NCI-H1105 (cell line): ENCODE measurements around the gene TP53AIP1.

Source experiments
- DNase-seq: peaks from one replicate; lab custom pipeline; 2025; lab: John Stamatoyannopoulos, UW

The TP53AIP1 gene

DNA sequence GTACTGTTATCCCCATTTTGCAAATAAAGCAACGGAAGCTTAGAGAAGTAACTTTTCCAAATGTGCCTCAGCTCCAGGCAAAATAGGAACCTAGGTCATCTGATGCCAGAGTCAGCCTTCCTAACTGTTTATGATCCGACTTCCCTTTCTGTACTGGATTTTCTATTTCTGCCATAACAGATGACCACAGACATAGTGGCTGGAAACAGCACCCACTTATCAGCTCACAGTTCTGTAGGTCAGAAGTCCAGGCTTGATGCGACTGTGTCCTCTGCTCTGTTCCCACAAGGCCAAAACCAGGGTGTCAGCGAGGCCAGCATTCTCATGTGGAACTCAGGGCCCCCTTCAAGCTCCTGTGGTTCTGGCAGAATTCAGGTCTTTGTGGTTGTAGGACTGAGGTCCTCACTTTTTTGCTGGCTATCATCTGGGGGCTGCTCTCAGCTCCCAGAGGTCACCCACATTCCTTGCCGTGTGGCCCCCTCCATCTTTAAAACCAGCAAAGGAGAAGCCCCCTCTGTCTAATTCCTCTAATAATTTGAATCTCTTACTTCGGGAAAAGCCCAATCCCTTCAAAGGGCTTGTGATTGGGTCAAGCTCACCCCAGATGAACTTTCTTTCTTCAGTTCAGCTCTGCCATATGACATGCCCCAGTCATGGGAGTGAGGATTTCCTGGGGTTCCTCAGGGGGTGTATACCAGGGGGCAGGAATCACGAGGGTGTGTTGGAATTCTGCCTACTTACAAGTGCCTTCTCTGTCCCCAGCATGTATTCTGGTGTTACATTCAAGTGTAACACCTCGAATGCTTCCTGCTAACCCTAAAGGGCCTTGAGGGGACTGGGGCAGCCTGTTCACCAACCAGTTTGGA lies 36.3 kb downstream of the TP53AIP1 start:
- no peak for DNase-seq

DNA sequence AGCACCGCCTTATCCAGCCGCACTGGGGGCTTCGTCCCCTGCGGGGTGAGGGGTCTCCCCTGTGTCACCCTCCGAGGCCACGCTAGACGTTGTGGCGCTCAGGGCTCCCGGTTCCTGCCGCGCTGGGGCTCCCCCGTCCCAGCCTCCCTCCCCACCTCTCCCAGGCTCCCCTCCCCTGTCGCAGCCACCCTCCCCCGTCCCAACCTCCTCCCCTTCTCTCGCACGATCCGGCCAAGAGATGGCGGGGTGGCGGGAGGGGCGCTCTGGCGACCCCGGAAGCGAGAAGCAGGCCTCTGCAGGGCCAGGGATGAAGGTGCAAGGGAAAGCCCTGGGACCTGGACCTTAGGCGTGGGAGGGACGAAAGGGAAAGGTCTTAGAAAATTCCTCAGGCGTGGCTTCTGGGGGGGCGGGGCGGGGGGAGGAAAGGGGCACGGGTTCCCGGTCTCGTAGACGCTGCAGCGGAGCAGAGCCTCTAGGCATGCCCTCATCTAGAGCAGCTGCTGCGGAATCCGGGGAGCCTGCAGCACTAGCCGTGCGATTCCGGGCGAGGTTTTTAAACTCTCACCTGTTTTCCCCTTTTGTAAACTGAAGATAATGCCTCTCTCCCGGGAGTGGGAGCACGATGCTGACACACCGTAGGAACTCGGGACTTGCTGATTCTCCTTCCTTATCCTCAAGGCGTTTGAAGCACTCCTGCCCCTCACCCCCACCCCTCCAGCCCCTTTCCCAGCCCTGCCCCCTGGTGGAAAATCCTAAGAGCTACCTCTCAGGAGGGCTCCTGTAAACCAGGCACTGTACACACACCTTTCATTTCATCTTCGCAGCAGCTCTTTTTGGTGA lies 37.1 kb downstream of the TP53AIP1 start:
- DNase-seq = peak; percentile 74

DNA sequence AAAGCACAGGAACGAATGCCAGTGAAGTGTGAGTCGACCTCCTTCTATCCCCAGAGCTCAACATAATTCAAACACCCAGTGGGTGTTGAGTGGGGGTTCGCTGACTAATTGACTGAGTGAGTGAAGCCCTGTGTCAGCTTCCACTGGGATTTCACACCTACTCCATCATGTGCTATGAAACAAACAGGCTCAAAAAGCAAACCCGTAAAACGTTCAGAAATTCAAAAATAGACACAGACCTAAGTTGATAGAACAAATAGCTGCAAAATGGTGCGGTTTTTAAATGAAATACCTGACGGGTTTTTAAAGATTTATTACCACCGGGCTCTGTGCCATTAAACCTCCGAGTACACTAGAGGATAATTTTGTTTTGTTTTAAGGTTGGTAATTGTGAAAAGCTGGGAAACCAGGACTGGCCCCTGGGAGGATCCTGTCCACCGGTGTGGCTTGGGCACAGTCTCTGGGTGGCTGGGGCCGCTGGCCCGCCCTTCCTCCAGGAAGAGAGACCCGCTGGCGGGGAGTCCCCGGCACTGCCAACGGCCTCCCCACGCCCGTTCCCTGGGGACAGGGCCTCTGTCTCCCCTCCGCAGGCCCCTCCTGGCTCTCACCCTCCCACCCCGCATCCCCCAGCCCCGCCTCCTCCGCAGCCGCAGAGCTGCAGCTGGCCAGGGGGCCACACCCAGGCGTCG lies 37.9 kb downstream of the TP53AIP1 start:
- DNase-seq = peak; percentile 82

DNA sequence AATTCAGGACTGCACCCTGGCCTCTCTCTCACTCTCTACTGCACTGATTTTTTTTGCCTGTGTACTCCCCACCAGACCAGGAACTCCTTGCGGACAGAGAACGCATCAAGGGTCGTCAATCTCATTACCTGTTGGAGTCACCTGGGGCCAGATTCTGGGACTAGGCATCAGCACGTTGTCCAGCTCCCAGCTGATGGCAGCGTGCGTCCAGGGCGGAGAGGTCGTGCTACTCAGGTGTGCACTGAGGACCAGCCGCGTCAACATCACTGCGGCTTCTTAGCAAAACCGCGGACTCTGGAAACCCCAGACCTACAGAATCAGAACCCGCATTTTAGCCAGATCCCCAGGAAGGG lies 38.4 kb downstream of the TP53AIP1 start:
- no peak for DNase-seq

DNA sequence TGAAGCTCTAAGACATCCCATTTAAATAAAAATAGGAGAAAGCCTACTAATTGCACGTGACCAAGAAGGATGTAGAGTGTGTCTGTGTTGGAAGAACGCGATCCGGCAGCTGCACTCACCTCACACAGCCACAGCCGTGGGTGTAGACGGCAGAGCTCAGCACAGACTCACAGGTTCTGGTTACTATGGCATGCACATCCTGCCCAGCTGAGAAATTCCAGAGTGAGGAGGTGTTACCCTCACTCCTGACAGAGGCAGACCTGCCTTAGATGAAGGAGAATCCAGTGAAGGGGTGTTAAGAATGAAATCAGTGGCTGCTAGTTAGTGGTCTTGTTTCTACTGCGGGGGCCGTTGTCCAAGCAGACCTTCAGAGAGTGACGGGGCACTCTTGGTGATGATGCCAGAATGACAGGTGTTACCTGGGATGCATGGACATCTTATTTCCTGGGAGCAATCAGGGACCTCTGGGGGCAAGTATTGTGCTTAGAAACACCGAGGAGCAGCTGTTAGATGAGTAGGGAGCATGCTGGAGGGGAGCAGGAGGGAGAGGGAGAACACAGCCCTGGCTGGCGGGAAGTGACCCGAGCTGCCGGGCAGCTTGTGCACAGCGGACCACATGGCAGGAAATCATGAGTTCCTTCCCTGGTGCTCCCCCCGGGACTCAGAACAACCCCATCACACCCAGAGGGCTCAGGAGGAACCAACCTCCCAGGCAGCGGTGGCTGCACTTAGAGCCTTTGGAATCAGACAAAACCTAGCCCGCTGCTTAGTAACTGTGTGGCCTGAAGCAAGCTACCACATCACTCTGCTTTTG lies 39.2 kb downstream of the TP53AIP1 start:
- no peak for DNase-seq

DNA sequence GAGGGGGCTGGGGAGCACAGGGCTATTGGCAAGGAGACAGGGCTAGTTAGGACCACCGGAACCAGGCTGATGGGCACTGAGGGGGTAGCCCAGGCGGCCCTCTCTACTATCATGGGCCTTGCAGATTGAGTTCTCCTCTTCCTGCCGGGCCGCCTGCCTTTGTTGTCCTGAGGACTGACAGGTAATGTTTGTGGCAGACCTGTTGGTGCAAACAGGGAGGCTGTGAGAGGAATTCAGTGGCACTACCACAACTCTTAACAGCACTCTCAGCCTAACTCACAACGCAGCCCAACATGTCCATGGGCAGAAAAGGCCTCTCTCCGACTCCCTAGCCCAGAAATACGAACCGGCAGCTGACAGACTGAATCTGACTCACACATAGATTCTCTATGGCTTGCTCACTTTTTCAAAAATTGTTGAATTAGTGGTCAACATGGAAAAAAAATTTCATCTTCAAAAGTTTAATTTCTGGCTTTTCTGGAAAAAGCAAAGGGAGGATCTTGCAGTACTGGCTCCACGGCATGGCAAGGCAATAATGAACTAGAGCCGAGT lies 40.1 kb downstream of the TP53AIP1 start:
- DNase-seq = no peak

DNA sequence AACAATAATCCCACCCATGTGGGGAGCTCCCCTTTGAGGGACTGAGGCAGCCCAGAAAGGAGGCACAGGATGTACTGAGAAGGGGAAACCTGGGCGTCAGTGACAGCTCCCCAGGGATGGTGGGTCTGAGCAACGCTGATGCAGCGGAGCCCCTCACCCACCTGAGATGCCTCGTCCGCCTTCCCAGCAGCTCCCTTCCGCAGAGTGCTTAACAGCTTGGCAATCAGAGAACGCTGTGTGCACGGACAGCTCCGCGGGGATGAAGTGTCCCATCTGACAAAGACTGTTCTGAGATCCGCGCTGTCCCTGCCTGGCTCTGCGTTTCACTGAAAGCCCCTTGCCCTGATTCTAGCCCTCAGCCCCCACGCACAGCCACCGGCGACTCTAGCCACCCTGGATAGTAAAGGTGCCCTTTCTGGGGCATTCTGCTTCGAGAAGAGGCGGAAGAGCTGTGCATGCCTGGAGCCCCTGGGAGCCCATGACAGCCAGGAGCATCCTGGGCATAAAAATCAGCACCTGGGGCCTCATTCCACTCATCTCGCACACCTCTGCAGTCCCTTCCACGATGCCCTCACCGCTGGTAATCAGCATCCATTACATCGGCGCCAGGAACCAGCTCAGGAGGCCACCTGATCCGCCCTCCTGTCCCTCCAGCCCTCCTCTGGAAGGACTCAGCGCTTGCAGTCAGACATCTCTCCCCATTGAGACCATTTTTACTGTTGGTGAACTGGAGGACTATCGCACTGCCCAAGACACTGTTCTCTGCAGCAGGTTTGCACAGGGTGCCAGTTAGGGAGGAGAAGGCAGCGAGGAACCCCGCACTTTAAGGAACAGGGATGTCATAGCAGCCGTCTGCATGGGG lies 40.8 kb downstream of the TP53AIP1 start:
- no peak for DNase-seq

DNA sequence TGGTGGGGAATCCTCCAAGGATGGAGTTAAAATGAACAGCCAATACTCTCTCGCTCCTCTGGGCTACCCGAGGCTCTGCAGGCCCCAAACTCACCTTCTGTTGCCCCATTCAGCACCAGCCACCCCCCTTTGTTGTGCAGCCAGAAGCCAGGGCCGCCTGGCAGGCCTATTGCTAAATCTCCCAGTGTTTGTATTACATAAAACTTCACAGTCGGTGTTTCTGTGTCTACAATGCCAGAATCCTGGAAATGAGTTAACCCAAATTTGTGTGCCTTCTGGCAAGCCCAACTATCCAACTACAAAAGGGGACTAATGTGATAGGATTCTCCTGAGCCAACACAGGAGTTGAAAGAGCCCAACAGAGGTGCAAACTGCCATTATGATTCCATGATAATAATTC lies 42.2 kb downstream of the TP53AIP1 start:
- DNase-seq = no peak

DNA sequence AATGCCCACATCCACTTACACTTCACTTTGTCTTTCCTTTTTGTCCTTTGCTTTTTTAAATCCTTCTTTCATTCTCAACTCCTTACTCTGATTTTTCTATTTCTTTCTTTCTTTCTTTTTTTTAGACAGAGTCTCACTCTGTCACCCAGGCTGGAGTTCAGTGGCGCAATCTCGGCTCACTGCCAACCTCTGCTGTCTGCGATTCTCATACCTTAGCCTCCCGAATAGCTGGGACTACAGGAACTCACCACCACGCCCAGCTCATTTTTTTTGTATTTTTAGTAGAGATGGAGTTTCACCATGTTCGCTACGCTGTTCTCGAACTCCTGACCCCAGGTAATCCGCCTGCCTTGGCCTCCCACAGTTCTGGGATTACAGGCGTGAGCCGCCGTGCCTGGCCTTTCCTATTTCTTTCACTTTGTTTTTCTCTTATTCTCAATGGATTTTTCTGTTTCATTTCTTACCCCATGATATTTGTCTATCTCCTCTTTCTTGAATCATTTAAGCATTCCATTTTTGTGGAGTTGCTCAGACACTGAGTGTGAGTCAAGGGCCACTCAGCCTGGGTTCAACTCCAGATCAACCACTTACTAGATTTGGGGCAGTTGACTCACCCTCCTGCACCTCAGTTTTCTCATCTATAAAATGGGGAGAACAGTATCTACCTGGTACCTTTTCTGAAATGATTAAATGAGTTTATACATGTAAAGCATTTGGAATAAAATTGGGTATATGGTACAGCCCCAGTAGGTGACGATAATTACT lies 43.9 kb downstream of the TP53AIP1 start:
- no peak for DNase-seq

DNA sequence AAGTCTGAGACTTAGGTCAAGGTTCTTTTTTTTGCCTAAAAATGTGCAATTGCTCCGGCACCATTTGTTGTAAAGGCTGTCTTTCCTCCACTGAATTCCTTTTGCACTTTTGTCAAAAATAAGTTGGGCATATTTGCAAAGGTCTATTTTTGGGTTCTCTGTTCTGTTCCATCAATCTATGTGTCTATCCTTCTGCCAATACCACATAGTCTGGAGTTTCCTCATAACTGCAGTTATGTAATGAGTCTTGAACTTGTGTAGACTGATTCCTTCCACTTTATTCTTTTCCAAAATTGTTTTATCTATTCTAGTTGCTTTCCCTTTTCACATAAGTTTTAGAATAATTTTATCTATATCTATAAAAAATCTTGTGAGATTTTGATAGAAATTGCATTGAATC lies 44.8 kb downstream of the TP53AIP1 start:
- DNase-seq = no peak

DNA sequence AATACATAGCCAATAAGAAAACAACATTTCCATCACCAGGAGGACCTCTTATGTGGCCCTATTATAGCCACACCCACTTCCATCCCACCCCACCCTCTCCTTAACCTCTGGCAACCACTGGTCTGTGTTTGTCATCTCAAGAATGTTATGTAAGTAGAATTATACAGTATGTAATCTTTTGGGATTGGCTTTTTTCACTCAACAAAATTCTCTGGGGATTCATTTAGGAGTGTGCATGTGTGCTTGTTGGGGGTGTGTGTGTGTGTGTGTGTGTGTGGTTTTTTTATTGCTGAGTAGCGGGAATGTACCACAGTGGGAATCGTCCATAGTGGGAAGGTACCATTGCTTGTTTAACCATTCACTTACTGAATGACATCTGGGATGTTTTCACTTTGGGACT lies 46.3 kb downstream of the TP53AIP1 start:
- no peak for DNase-seq

DNA sequence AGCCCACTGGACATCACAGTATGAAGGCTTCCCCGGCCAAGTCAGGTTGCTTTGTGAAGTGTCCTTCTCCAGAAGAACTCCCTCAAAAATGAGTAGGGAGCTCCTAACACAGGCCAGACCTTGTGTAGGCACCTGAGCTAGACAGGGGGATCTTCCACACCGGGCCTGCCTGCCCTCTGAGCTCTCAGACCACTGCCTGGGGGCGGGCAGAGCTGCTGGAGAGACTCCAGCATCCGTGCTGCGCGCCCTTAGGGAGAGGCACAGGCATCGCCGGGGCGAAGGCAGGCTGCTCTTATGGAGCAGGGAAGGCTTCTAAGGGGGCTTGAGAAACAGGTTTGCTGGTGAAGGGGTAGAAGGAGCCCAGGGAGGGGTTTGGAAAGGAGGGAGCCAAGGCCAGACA lies 47.1 kb downstream of the TP53AIP1 start:
- no peak for DNase-seq

DNA sequence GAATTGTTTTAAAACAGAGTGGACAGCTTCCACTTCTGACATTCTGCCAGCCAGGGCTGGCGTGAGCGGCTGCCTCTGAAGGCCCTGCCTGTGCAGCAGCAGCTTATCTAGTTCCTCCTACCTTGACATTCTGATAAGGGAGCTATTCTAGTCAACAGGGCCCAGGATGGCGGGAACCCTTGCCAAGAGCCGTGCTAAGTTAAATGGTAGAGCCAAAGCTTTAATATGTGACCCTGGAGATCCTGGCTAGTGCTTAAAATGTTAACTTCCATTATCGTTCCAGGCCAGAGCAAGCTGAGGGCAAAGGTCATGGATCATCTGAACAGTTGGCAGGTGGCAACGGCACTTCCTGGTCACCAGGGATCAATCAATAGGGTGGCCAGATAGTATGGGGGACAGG lies 48.0 kb downstream of the TP53AIP1 start:
- no peak for DNase-seq

DNA sequence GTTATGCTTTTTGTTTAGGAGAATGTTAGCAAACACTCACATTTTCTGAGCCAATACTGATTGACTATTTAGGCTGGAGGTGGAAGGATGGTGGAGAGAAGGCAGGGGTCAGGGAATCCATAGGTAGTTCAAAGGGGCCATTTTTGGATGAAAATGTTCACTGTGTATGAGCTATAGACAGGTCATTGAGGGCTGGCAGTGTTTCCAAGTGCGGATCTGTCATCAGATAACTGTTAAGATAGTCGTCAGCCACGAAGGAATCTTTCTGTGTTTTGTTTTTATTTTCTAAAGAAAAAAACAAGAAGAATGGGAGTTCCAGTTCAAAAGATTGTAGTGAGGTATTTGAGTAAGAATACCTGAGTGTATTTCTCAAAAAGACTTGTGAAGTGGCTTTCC lies 48.4 kb downstream of the TP53AIP1 start:
- no peak for DNase-seq

DNA sequence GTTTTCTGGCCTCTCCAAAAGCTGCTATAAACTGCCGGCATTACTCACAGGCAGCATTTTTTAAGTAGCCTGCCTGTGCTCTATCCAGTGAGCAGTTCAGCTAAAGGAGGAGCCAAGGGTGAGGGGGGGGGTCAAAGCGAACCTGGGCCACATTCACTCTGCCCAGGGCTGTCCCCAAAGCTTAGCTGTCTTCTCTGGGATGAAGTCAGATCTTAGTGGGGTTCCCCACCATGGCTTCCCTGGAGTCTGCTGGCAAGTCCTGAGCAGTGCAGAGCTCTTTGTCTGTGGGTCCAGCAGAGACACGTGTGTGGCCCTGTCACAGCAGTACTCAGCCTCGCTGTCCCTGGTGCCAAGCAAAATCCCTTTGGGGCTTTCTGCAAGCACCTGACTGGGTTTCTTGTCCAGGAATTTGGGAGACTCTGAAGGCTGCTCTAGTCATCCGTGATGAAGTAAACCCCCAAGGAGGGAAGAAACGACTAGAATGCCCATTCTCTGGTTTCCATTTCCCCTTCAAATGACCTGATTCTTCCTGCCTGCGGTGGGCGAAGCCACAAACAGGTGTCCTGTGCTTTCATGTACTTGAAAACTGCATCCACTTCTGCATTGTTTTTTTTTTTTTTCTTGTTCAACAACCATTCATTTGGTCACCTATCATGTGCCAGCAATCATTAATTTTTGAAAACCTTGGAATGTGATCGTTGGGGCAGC lies 48.9 kb downstream of the TP53AIP1 start:
- no peak for DNase-seq

DNA sequence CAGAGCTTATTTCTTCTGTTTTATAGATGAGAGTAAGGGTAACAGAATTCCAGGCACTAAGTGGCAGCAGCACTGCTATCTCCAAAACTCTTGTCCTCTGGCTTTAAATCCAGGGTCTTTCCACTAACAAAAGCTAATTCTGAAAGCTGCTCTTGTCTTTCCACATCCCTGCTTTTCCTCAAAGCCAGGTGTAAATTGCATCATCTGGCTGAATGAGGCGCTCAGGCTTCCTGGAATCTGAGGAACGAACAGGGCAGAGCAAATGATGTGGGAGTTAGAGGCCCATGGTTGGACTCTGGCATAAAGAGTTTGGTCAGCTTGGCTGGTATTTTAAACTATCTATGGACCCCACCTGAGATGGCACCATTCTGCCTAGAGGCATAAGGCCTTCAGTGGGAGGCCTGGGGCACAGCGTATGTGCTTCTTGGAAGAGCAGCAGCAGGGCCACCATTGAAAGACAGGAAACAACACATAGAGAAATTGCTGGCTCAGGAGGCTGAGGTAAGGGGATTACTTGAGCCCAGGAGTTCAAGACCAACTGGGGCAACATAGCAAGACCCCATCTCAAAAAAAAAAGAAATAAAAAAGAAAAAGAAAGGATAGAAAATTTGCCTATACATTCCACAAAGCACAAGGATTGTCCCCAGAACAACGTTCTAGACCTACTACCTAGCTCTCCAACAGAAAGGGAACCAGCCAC lies 49.7 kb downstream of the TP53AIP1 start:
- no peak for DNase-seq

DNA sequence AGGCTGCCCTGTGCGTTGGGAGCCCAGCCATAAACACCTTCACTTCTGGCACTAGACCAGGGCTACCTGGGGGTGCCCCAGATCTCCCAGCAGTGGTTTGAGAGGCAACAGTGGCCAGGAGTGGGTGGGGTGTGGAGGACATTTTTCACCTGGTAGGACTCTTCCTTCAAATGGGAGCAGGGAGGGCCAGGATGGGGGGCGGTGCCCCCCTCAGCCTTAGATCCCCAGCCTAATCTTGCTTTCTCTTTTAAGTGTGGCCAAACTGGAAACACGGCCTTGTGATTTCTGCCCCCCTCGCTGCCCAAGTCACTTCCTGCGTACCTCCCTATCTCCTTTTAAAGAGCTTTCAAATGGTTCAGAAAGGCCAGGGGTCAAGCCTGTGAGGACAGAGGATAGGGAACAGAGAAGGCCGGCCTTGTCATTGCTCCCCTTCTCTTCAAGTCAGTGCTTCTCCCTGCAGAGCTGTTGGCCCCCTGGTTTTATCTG lies 50.7 kb downstream of the TP53AIP1 start:
- DNase-seq = no peak
